Activated CD8-positive, alpha-beta T cell treated with anti-CD3 and anti-CD28 coated beads for 36 hours (primary cell): ENCODE measurements around the gene CNTNAP2. TPM values are rescaled to one million over a fixed set of nuclear protein-coding genes. Genes with fewer than 3 reads are reported as not detected.

Experiments
- ATAC-seq: fragments of 200-7000 bp; cut with Tn5 transposase; one replicate; pipeline ENCODE4 v1.10.0; 2021; ENCODE audit warnings: mild to moderate bottlenecking, moderate library complexity
- CTCF ChIA-PET: fragments of 350-600 bp; sonication (Branson Sonifier 250); formaldehyde crosslinking; loops from one replicate; lab custom pipeline; 2021; ENCODE audit warnings: antibody characterized with exemption; lab: Charles Lee
- POLR2A ChIA-PET: fragments of 350-600 bp; sonication (Branson Sonifier 250); formaldehyde crosslinking; loops from one replicate; lab custom pipeline; 2021; ENCODE audit warnings: antibody characterized with exemption; lab: Charles Lee
- DNase-seq: peaks from one replicate; pipeline ENCODE4 v3.0.0-alpha.2; 2020
- H3K27ac Mint-ChIP-seq: one replicate; pipeline ENCODE4 v1.8.0; 2021; ENCODE audit warnings: mild to moderate bottlenecking, mixed read lengths
- H3K27me3 Mint-ChIP-seq: one replicate; pipeline ENCODE4 v1.8.0; 2021; ENCODE audit warnings: mixed read lengths
- H3K36me3 Mint-ChIP-seq: one replicate; pipeline ENCODE4 v1.8.0; 2021; ENCODE audit warnings: low read depth, mixed read lengths
- H3K4me1 Mint-ChIP-seq: one replicate; pipeline ENCODE4 v1.8.0; 2021; ENCODE audit warnings: low read depth, mixed read lengths
- H3K4me3 Mint-ChIP-seq: one replicate; pipeline ENCODE4 v1.8.0; 2021; ENCODE audit warnings: mild to moderate bottlenecking, moderate library complexity, mixed read lengths
- H3K9me3 Mint-ChIP-seq: one replicate; pipeline ENCODE4 v1.8.0; 2021; ENCODE audit warnings: mixed read lengths
- CTCF ChIP-seq: fragments of 200-600 bp; IDR thresholded peaks from one replicate; pipeline ENCODE4 v1.8.0; 2022; ENCODE audit warnings: antibody characterized with exemption, mild to moderate bottlenecking
- intact Hi-C: fragments of 100-400 bp; cut with micrococcal nuclease; formaldehyde crosslinking; loops from one replicate; pipeline ENCODE4 v1.10.0; 2022
- total RNA-seq, 2 experiments: library from RNA; stranded (reverse); gene quantifications; one replicate each; pipeline ENCODE4 v1.2.3, GENCODE V29; 2021

CNTNAP2 gene
- total RNA-seq, 2 experiments from 2014 or later: not detected

- TF ChIP-seq CTCF: no peak
- H3K4me3 Mint-ChIP-seq: no peak overlapping the region
- no peak for DNase-seq
- no peaks in the 10 kb centered on the region for H3K4me1 Mint-ChIP-seq
- CTCF ChIA-PET: no interaction called here
- POLR2A ChIA-PET: no interaction called here
- no peak for ATAC-seq
- peaks cover 6% of the 10 kb centered on the region for H3K9me3 Mint-ChIP-seq
- intact Hi-C loops: no loop called here
- H3K36me3 Mint-ChIP-seq: no peaks in the 10 kb centered on the region
- H3K27me3 Mint-ChIP-seq: no peaks in the 10 kb centered on the region
- H3K27ac Mint-ChIP-seq: no peak overlapping the region
These were observed 1066.7 kb downstream of the CNTNAP2 start for GRCh38 chr7:147183276-147183675.

GRCh38 chr7:147188467-147188866, 1071.9 kb downstream of the CNTNAP2 start:
- H3K9me3 Mint-ChIP-seq: peaks cover 12% of the 10 kb centered on the region
- TF ChIP-seq CTCF: no peak

GRCh38 chr7:147193476-147193875, 1076.9 kb downstream of the CNTNAP2 start:
- intact Hi-C loops: no loop called here
- no peak overlapping the region for H3K27ac Mint-ChIP-seq
- H3K4me1 Mint-ChIP-seq: no peaks in the 10 kb centered on the region
- DNase-seq (no peak), ATAC-seq (no peak)
- CTCF ChIA-PET: no interaction called here
- no peaks in the 10 kb centered on the region for H3K36me3 Mint-ChIP-seq
- no peaks in the 10 kb centered on the region for H3K27me3 Mint-ChIP-seq
- peaks cover 22% of the 10 kb centered on the region for H3K9me3 Mint-ChIP-seq
- H3K4me3 Mint-ChIP-seq: no peak overlapping the region
- no peak for TF ChIP-seq CTCF
- POLR2A ChIA-PET: no interaction called here

More at GRCh38 chr7:147188467-147188866, 1071.9 kb downstream of the CNTNAP2 start:
- H3K4me1 Mint-ChIP-seq: no peaks in the 10 kb centered on the region
- H3K27ac Mint-ChIP-seq: no peak overlapping the region
- no peak overlapping the region for H3K4me3 Mint-ChIP-seq
- no peaks in the 10 kb centered on the region for H3K27me3 Mint-ChIP-seq
- no peak for ATAC-seq
- CTCF ChIA-PET: no interaction called here
- POLR2A ChIA-PET: no interaction called here
- intact Hi-C loops: no loop called here
- DNase-seq: no peak
- H3K36me3 Mint-ChIP-seq: no peaks in the 10 kb centered on the region

GRCh38 chr7:147196481-147196880, 1079.9 kb downstream of the CNTNAP2 start:
- H3K9me3 Mint-ChIP-seq: peaks cover 23% of the 10 kb centered on the region
- no peaks in the 10 kb centered on the region for H3K36me3 Mint-ChIP-seq

GRCh38 chr7:147197006-147197405, 1080.4 kb downstream of the CNTNAP2 start:
- DNase-seq (no peak), ATAC-seq (no peak)
- Mint-ChIP-seq H3K9me3 (peaks cover 23% of the 10 kb centered on the region), H3K4me3 (no peak overlapping the region), H3K36me3 (no peaks in the 10 kb centered on the region), H3K27me3 (no peaks in the 10 kb centered on the region), H3K27ac (no peak overlapping the region), H3K4me1 (no peaks in the 10 kb centered on the region)
- ChIA-PET POLR2A (no interaction called here), CTCF (no interaction called here)
- no peak for TF ChIP-seq CTCF
- intact Hi-C loops: no loop called here

More at GRCh38 chr7:147196481-147196880, 1079.9 kb downstream of the CNTNAP2 start:
- Mint-ChIP-seq H3K27ac (no peak overlapping the region), H3K4me1 (no peaks in the 10 kb centered on the region), H3K27me3 (no peaks in the 10 kb centered on the region), H3K4me3 (no peak overlapping the region)
- intact Hi-C loops: no loop called here
- no peak for TF ChIP-seq CTCF
- POLR2A ChIA-PET: no interaction called here
- no peak for DNase-seq
- no peak for ATAC-seq
- CTCF ChIA-PET: no interaction called here
